NCI-H2081 treated with DMSO at 0.1 percent for 48 hours (cell line): ENCODE measurements around the gene FBXO8.
"Not testable (repeated sequence)": the region's sequence is repeated elsewhere in the genome, so short reads cannot be mapped to it uniquely, and the experiment has no call there.

Experiments used
- DNase-seq: peaks from one replicate; lab custom pipeline; 2025; lab: John Stamatoyannopoulos, UW

The FBXO8 gene

GRCh38 chr4:174283507-174284471 lies at the start of gene FBXO8, which contains the start of gene CEP44:
FBXO8 (minus strand) TSS chr4:174283667; CDS start chr4:174263092, 20,575 bp downstream.
CEP44 (plus strand) TSS chr4:174283911; CDS start chr4:174299122, 15,211 bp downstream.
- no peak for DNase-seq

- no peak for DNase-seq
Observed at GRCh38 chr4:174332741-174333493, 49.5 kb upstream of the FBXO8 start.

GRCh38 chr4:174324725-174325124 lies 41.3 kb upstream of the FBXO8 start:
- DNase-seq, result no peak

- DNase-seq, result no peak
Observed at GRCh38 chr4:174324236-174324635, 40.8 kb upstream of the FBXO8 start.

GRCh38 chr4:174320494-174321199 lies 37.2 kb upstream of the FBXO8 start:
- DNase-seq, result no peak

- no peak for DNase-seq
Observed at GRCh38 chr4:174318829-174319764, 35.6 kb upstream of the FBXO8 start.

GRCh38 chr4:174317531-174317930 lies 34.1 kb upstream of the FBXO8 start:
- DNase-seq, result no peak

- no peak for DNase-seq
Observed at GRCh38 chr4:174316954-174317353, 33.5 kb upstream of the FBXO8 start.

GRCh38 chr4:174316546-174316945 lies 33.1 kb upstream of the FBXO8 start:
- no peak for DNase-seq

GRCh38 chr4:174314770-174315169 lies 31.3 kb upstream of the FBXO8 start:
- no peak for DNase-seq

GRCh38 chr4:174314274-174314673 lies 30.8 kb upstream of the FBXO8 start:
- DNase-seq, result no peak

GRCh38 chr4:174312993-174313392 lies 29.5 kb upstream of the FBXO8 start:
- DNase-seq, result no peak

GRCh38 chr4:174307694-174308093 lies 24.2 kb upstream of the FBXO8 start:
- DNase-seq, result no peak

GRCh38 chr4:174305961-174306360 lies 22.5 kb upstream of the FBXO8 start:
- no peak for DNase-seq

- no peak for DNase-seq
Observed at GRCh38 chr4:174304664-174305063, 21.2 kb upstream of the FBXO8 start.

GRCh38 chr4:174303687-174304086 lies 20.2 kb upstream of the FBXO8 start:
- no peak for DNase-seq

- DNase-seq, result not testable (repeated sequence)
Observed at GRCh38 chr4:174295142-174295541, 11.7 kb upstream of the FBXO8 start.

- not testable (repeated sequence) for DNase-seq
Observed at GRCh38 chr4:174294641-174295040, 11.2 kb upstream of the FBXO8 start.

- no peak for DNase-seq
Observed at GRCh38 chr4:174292473-174292872, 9.0 kb upstream of the FBXO8 start.

- no peak for DNase-seq
Observed at GRCh38 chr4:174286870-174287269, 3.4 kb upstream of the FBXO8 start.

- no peak for DNase-seq
Observed at GRCh38 chr4:174284487-174284886, 1.0 kb upstream of the FBXO8 start.
